ENCODE measurements around the gene PDXDC1.
"Not testable (repeated sequence)": the region's sequence is repeated elsewhere in the genome, so short reads cannot be mapped to it uniquely, and the experiment has no call there.

Gene PDXDC1

GRCh38 chr16:15127641-15128425, 153.0 kb downstream of the PDXDC1 start:
- FAIRE-seq = not testable (repeated sequence)

GRCh38 chr16:15130256-15130932, 155.6 kb downstream of the PDXDC1 start:
- not testable (repeated sequence) for FAIRE-seq; DNase-seq (ENCODE audit: insufficient read length, low spot score)

More at GRCh38 chr16:15127641-15128425, 153.0 kb downstream of the PDXDC1 start:
- DNase-seq (ENCODE audit: insufficient read length, low spot score) = not testable (repeated sequence)

- FAIRE-seq; DNase-seq (ENCODE audit: insufficient read length, low spot score): not testable (repeated sequence)
These were observed 156.3 kb downstream of the PDXDC1 start for GRCh38 chr16:15130943-15131700.

- DNase-seq (ENCODE audit: insufficient read length, low spot score); FAIRE-seq: not testable (repeated sequence)
These were observed 158.0 kb downstream of the PDXDC1 start for GRCh38 chr16:15132719-15133428.

GRCh38 chr16:15133554-15133953, 158.7 kb downstream of the PDXDC1 start:
- not testable (repeated sequence) for DNase-seq (ENCODE audit: insufficient read length, low spot score); FAIRE-seq

- FAIRE-seq; DNase-seq (ENCODE audit: insufficient read length, low spot score): not testable (repeated sequence)
These were observed 160.1 kb downstream of the PDXDC1 start for GRCh38 chr16:15134752-15135482.

- not testable (repeated sequence) for DNase-seq (ENCODE audit: insufficient read length, low spot score); FAIRE-seq
These were observed 160.9 kb downstream of the PDXDC1 start for GRCh38 chr16:15135483-15136360.

- not testable (repeated sequence) for FAIRE-seq
These were observed 162.7 kb downstream of the PDXDC1 start for GRCh38 chr16:15137514-15137913.

GRCh38 chr16:15140444-15141365, 165.9 kb downstream of the PDXDC1 start:
- not testable (repeated sequence) for FAIRE-seq; DNase-seq (ENCODE audit: insufficient read length, low spot score)

More at GRCh38 chr16:15137514-15137913, 162.7 kb downstream of the PDXDC1 start:
- not testable (repeated sequence) for DNase-seq (ENCODE audit: insufficient read length, low spot score)

GRCh38 chr16:15141586-15141985, 166.8 kb downstream of the PDXDC1 start:
- DNase-seq (ENCODE audit: insufficient read length, low spot score) (no peak), FAIRE-seq (peak; percentile 40)

- not testable (repeated sequence) for FAIRE-seq; DNase-seq (ENCODE audit: insufficient read length, low spot score)
These were observed 167.5 kb downstream of the PDXDC1 start for GRCh38 chr16:15142107-15142890.

- not testable (repeated sequence) for FAIRE-seq; DNase-seq (ENCODE audit: insufficient read length, low spot score)
These were observed 168.2 kb downstream of the PDXDC1 start for GRCh38 chr16:15142891-15143600.

- DNase-seq (ENCODE audit: insufficient read length, low spot score); FAIRE-seq: not testable (repeated sequence)
These were observed 168.8 kb downstream of the PDXDC1 start for GRCh38 chr16:15143601-15144091.

- DNase-seq (ENCODE audit: insufficient read length, low spot score); FAIRE-seq: not testable (repeated sequence)
These were observed 169.3 kb downstream of the PDXDC1 start for GRCh38 chr16:15144092-15144631.

GRCh38 chr16:15144781-15145417, 170.1 kb downstream of the PDXDC1 start:
- DNase-seq (ENCODE audit: insufficient read length, low spot score); FAIRE-seq: not testable (repeated sequence)
